ENCODE results near the gene SH3RF3. TPM values are rescaled to one million over a fixed set of nuclear protein-coding genes. Genes with fewer than 3 reads are reported as not detected.

The SH3RF3 gene
- total and polyA plus RNA-seq, 9 of the 15 experiments (the other 6 are each of a cell fraction or from before 2014, with no cell fraction given), result 0.02 TPM; not detected in 8

DNA sequence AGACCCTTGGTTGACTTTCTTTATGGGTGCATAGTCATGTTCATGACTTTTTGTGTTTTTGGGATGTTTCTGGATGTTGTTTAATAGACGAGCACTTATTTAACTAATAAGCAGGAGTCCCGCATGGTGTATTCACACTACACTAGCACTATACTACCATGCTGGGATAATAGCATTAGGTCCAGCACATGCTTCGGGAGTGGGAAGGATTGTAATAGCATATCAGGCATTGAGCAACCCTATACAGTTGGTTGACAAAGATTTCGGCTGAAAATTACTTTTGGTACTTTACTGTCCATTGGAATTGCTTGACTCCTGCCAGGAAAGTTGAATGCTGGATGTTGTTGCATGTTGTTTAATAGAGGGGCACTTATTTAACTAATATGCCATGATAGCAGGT, 2.8 kb downstream of the SH3RF3 start (continued):
- TF ChIP-seq, protein P1, sequence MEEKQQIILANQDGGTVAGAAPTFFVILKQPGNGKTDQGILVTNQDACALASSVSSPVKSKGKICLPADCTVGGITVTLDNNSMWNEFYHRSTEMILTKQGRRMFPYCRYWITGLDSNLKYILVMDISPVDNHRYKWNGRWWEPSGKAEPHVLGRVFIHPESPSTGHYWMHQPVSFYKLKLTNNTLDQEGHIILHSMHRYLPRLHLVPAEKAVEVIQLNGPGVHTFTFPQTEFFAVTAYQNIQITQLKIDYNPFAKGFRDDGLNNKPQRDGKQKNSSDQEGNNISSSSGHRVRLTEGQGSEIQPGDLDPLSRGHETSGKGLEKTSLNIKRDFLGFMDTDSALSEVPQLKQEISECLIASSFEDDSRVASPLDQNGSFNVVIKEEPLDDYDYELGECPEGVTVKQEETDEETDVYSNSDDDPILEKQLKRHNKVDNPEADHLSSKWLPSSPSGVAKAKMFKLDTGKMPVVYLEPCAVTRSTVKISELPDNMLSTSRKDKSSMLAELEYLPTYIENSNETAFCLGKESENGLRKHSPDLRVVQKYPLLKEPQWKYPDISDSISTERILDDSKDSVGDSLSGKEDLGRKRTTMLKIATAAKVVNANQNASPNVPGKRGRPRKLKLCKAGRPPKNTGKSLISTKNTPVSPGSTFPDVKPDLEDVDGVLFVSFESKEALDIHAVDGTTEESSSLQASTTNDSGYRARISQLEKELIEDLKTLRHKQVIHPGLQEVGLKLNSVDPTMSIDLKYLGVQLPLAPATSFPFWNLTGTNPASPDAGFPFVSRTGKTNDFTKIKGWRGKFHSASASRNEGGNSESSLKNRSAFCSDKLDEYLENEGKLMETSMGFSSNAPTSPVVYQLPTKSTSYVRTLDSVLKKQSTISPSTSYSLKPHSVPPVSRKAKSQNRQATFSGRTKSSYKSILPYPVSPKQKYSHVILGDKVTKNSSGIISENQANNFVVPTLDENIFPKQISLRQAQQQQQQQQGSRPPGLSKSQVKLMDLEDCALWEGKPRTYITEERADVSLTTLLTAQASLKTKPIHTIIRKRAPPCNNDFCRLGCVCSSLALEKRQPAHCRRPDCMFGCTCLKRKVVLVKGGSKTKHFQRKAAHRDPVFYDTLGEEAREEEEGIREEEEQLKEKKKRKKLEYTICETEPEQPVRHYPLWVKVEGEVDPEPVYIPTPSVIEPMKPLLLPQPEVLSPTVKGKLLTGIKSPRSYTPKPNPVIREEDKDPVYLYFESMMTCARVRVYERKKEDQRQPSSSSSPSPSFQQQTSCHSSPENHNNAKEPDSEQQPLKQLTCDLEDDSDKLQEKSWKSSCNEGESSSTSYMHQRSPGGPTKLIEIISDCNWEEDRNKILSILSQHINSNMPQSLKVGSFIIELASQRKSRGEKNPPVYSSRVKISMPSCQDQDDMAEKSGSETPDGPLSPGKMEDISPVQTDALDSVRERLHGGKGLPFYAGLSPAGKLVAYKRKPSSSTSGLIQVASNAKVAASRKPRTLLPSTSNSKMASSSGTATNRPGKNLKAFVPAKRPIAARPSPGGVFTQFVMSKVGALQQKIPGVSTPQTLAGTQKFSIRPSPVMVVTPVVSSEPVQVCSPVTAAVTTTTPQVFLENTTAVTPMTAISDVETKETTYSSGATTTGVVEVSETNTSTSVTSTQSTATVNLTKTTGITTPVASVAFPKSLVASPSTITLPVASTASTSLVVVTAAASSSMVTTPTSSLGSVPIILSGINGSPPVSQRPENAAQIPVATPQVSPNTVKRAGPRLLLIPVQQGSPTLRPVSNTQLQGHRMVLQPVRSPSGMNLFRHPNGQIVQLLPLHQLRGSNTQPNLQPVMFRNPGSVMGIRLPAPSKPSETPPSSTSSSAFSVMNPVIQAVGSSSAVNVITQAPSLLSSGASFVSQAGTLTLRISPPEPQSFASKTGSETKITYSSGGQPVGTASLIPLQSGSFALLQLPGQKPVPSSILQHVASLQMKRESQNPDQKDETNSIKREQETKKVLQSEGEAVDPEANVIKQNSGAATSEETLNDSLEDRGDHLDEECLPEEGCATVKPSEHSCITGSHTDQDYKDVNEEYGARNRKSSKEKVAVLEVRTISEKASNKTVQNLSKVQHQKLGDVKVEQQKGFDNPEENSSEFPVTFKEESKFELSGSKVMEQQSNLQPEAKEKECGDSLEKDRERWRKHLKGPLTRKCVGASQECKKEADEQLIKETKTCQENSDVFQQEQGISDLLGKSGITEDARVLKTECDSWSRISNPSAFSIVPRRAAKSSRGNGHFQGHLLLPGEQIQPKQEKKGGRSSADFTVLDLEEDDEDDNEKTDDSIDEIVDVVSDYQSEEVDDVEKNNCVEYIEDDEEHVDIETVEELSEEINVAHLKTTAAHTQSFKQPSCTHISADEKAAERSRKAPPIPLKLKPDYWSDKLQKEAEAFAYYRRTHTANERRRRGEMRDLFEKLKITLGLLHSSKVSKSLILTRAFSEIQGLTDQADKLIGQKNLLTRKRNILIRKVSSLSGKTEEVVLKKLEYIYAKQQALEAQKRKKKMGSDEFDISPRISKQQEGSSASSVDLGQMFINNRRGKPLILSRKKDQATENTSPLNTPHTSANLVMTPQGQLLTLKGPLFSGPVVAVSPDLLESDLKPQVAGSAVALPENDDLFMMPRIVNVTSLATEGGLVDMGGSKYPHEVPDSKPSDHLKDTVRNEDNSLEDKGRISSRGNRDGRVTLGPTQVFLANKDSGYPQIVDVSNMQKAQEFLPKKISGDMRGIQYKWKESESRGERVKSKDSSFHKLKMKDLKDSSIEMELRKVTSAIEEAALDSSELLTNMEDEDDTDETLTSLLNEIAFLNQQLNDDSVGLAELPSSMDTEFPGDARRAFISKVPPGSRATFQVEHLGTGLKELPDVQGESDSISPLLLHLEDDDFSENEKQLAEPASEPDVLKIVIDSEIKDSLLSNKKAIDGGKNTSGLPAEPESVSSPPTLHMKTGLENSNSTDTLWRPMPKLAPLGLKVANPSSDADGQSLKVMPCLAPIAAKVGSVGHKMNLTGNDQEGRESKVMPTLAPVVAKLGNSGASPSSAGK (IDR thresholded peaks at IDR 0.05), result no peak
- TF ChIP-seq, protein P2, sequence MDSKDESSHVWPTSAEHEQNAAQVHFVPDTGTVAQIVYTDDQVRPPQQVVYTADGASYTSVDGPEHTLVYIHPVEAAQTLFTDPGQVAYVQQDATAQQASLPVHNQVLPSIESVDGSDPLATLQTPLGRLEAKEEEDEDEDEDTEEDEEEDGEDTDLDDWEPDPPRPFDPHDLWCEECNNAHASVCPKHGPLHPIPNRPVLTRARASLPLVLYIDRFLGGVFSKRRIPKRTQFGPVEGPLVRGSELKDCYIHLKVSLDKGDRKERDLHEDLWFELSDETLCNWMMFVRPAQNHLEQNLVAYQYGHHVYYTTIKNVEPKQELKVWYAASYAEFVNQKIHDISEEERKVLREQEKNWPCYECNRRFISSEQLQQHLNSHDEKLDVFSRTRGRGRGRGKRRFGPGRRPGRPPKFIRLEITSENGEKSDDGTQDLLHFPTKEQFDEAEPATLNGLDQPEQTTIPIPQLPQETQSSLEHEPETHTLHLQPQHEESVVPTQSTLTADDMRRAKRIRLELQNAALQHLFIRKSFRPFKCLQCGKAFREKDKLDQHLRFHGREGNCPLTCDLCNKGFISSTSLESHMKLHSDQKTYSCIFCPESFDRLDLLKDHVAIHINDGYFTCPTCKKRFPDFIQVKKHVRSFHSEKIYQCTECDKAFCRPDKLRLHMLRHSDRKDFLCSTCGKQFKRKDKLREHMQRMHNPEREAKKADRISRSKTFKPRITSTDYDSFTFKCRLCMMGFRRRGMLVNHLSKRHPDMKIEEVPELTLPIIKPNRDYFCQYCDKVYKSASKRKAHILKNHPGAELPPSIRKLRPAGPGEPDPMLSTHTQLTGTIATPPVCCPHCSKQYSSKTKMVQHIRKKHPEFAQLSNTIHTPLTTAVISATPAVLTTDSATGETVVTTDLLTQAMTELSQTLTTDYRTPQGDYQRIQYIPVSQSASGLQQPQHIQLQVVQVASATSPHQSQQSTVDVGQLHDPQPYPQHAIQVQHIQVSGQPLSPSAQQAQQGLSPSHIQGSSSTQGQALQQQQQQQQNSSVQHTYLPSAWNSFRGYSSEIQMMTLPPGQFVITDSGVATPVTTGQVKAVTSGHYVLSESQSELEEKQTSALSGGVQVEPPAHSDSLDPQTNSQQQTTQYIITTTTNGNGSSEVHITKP (IDR thresholded peaks at IDR 0.05; ENCODE audit: partially characterized antibody), result no peak
- TF ChIP-seq NCOA6 (IDR thresholded peaks at IDR 0.05) (no peak), IRF2 (CRISPR knock-in tag; IDR thresholded peaks at IDR 0.05) (no peak), JUNB (CRISPR knock-in tag; conservative IDR thresholded peaks at IDR 0.05) (no peak)
